HepG2 (cell line): Measurements from ENCODE around the gene ABTB2. TPM values are rescaled to one million over a fixed set of nuclear protein-coding genes. Genes with fewer than 3 reads are reported as not detected.

ENCODE experiments used
- GTF3A ChIP-seq: sonication (generic); formaldehyde crosslinking; conservative IDR thresholded peaks from 2 replicates; pipeline ENCODE4 v1.4.0; 2020; ENCODE audit warnings: mild to moderate bottlenecking, missing genetic modification reagents
- RAD21 ChIP-seq: fragments of 450-650 bp; formaldehyde crosslinking; IDR thresholded peaks from 2 replicates; pipeline ENCODE4 v1.5.0; 2020; ENCODE audit warnings: mild to moderate bottlenecking
- SIN3A ChIP-seq: IDR thresholded peaks from 2 replicates; pipeline ENCODE4 v1.6.1; 2011; ENCODE audit warnings: low read depth, mild to moderate bottlenecking, control low read depth, low read length, borderline replicate concordance
- STAG1 ChIP-seq: sonication (generic); formaldehyde crosslinking; IDR thresholded peaks from 2 replicates; pipeline ENCODE4 v1.4.0; 2020; ENCODE audit warnings: missing genetic modification reagents
- YEATS4 ChIP-seq: sonication (generic); formaldehyde crosslinking; IDR thresholded peaks from 2 replicates; pipeline ENCODE4 v1.4.0; 2020; ENCODE audit warnings: missing genetic modification reagents, borderline replicate concordance
- ZNF180 ChIP-seq: sonication (generic); formaldehyde crosslinking; IDR thresholded peaks from 2 replicates; pipeline ENCODE4 v1.4.0; 2020; ENCODE audit warnings: low read depth, missing genetic modification reagents, borderline replicate concordance
- ZNF234 ChIP-seq: sonication (generic); formaldehyde crosslinking; conservative IDR thresholded peaks from 2 replicates; pipeline ENCODE4 v1.5.1; 2020; ENCODE audit warnings: mild to moderate bottlenecking, missing genetic modification reagents
- ZNF446 ChIP-seq: sonication (generic); formaldehyde crosslinking; IDR thresholded peaks from 2 replicates; pipeline ENCODE4 v1.5.0; 2020; ENCODE audit warnings: mild to moderate bottlenecking, missing genetic modification reagents
- ZNF589 ChIP-seq: sonication (generic); formaldehyde crosslinking; conservative IDR thresholded peaks from 2 replicates; pipeline ENCODE4 v1.8.0; 2022; ENCODE audit warnings: mild to moderate bottlenecking, moderate library complexity, missing genetic modification reagents
- ZSCAN22 ChIP-seq: sonication (generic); formaldehyde crosslinking; IDR thresholded peaks from 2 replicates; pipeline ENCODE4 v1.4.0; 2020; ENCODE audit warnings: mild to moderate bottlenecking, missing genetic modification reagents
- polyA plus RNA-seq, 8 experiments: library from polyadenylated mRNA; depleted of rRNA in 3 of 8; stranded (reverse) in 7 of 8; unstranded in 1 of 8; fragments of >200 nt; fragmentation: Illumina TruSeq in 4 of 8; extraction: Trizol in 4 of 8; gene quantifications; 2 replicates each; pipeline versions ENCODE4 v1.2.1 to v1.2.3, GENCODE V29; 2011 to 2016; ENCODE audit warnings: low read depth in 4 of 8, missing spikeins in 1 of 8, mixed read lengths in 1 of 8; ENCODE audit not compliant: insufficient read depth in 1 of 8
- total RNA-seq, 5 experiments: library from RNA; depleted of rRNA; stranded (reverse); fragments of >200 nt; fragmentation: Illumina TruSeq; extraction: Trizol; gene quantifications; 2 replicates each; pipeline ENCODE4 v1.2.3, GENCODE V29; 2016; ENCODE audit warnings: low read depth in 1 of 5
- TF ChIP-seq, protein P1 (sequence below): sonication (generic); formaldehyde crosslinking; IDR thresholded peaks from 2 replicates; pipeline ENCODE4 v1.4.0; 2020; ENCODE audit warnings: missing genetic modification reagents, borderline replicate concordance
- TF ChIP-seq, protein P2 (sequence below): sonication (generic); formaldehyde crosslinking; IDR thresholded peaks from 2 replicates; pipeline ENCODE4 v1.4.0; 2020; ENCODE audit warnings: missing genetic modification reagents
- TF ChIP-seq, protein P3 (sequence below), 2 experiments: sonication (generic) in 1 of 2; formaldehyde crosslinking in 1 of 2; IDR thresholded peaks; 2 replicates each; pipeline versions ENCODE4 v1.4.0 to v1.6.1; 2018 to 2020; ENCODE audit warnings: missing genetic modification reagents in 2 of 2, borderline replicate concordance in 1 of 2, low read depth in 1 of 2, mild to moderate bottlenecking in 1 of 2, missing biosample characterization in 1 of 2
- TF ChIP-seq, protein P4 (sequence below): sonication (generic); formaldehyde crosslinking; IDR thresholded peaks from 2 replicates; pipeline ENCODE4 v1.8.1; 2023; ENCODE audit warnings: mild to moderate bottlenecking, moderate library complexity, missing genetic modification reagents
- TF ChIP-seq, protein P5 (sequence below): sonication (generic); formaldehyde crosslinking; IDR thresholded peaks from 2 replicates; pipeline ENCODE4 v1.8.0; 2022; ENCODE audit warnings: mild to moderate bottlenecking, missing genetic modification reagents; ENCODE audit not compliant: insufficient replicate concordance
- TF ChIP-seq, protein P6 (sequence below): sonication (generic); formaldehyde crosslinking; IDR thresholded peaks from 2 replicates; pipeline ENCODE4 v1.4.0; 2020; ENCODE audit warnings: missing genetic modification reagents

ABTB2 gene
- total and polyA plus RNA-seq, 2 of the 13 experiments (the other 11 are each of a cell fraction or from before 2014, with no cell fraction given), result 5.1 to 15.4 TPM

DNA sequence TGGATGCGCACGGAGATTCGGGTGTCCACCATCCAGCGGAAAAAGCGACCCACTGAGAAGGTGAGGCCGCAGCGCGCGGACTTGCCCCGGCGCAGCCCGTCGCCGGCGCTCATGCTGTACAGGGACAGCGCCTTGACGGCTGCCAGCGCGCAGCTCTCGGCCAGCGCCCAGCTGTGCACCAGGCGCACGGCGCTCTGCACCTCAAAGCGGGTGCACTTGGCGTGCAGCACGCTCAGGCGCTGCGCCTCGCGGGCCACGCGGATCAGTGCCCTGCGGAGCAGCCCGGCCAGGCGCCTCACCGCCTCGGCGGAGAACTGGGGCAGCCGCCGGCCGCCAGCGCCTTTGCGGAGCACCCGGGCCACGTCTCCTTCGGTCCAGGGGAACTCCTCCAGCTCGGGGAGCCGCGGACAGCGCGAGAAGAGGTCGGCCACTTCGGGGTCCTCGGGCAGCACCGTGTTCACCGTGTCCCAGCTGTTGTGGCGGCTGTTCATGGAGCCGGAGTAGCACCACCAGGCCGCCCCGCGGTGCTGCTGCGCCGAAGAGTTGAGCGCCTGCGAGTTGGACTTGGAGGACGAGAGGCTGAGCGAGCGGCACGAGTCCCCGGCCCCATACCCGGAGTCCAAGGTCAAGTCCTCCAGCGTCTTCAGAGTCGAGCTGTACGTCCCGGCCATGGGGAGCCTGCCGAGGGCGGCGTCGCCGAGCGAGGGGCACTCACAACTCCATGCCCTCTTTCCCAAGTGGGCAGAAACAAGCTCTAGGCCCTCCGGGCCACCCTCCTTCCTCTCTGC is 703 bp downstream of the ABTB2 start (continued):
- no peak for TF ChIP-seq ZSCAN22 (CRISPR knock-in tag)
- TF ChIP-seq STAG1 (CRISPR knock-in tag), result peak; percentile 4
- TF ChIP-seq ZNF180, result 0 out of 2 replicates have a peak, but pooled peaks have one; percentile 33
- TF ChIP-seq GTF3A (CRISPR knock-in tag), result no peak
- TF ChIP-seq YEATS4 (CRISPR knock-in tag), result no peak
- TF ChIP-seq, protein P1, sequence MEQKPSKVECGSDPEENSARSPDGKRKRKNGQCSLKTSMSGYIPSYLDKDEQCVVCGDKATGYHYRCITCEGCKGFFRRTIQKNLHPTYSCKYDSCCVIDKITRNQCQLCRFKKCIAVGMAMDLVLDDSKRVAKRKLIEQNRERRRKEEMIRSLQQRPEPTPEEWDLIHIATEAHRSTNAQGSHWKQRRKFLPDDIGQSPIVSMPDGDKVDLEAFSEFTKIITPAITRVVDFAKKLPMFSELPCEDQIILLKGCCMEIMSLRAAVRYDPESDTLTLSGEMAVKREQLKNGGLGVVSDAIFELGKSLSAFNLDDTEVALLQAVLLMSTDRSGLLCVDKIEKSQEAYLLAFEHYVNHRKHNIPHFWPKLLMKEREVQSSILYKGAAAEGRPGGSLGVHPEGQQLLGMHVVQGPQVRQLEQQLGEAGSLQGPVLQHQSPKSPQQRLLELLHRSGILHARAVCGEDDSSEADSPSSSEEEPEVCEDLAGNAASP (CRISPR knock-in tag), result no peak
- TF ChIP-seq, protein P2, sequence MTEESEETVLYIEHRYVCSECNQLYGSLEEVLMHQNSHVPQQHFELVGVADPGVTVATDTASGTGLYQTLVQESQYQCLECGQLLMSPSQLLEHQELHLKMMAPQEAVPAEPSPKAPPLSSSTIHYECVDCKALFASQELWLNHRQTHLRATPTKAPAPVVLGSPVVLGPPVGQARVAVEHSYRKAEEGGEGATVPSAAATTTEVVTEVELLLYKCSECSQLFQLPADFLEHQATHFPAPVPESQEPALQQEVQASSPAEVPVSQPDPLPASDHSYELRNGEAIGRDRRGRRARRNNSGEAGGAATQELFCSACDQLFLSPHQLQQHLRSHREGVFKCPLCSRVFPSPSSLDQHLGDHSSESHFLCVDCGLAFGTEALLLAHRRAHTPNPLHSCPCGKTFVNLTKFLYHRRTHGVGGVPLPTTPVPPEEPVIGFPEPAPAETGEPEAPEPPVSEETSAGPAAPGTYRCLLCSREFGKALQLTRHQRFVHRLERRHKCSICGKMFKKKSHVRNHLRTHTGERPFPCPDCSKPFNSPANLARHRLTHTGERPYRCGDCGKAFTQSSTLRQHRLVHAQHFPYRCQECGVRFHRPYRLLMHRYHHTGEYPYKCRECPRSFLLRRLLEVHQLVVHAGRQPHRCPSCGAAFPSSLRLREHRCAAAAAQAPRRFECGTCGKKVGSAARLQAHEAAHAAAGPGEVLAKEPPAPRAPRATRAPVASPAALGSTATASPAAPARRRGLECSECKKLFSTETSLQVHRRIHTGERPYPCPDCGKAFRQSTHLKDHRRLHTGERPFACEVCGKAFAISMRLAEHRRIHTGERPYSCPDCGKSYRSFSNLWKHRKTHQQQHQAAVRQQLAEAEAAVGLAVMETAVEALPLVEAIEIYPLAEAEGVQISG (CRISPR knock-in tag), result peak; percentile 57
- TF ChIP-seq ZNF446, result peak; percentile 77; the same call in 1 of the 2 replicates
- TF ChIP-seq, protein P3, sequence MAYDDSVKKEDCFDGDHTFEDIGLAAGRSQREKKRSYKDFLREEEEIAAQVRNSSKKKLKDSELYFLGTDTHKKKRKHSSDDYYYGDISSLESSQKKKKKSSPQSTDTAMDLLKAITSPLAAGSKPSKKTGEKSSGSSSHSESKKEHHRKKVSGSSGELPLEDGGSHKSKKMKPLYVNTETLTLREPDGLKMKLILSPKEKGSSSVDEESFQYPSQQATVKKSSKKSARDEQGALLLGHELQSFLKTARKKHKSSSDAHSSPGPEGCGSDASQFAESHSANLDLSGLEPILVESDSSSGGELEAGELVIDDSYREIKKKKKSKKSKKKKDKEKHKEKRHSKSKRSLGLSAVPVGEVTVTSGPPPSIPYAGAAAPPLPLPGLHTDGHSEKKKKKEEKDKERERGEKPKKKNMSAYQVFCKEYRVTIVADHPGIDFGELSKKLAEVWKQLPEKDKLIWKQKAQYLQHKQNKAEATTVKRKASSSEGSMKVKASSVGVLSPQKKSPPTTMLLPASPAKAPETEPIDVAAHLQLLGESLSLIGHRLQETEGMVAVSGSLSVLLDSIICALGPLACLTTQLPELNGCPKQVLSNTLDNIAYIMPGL (CRISPR knock-in tag; IDR thresholded peaks at IDR 0.05; ENCODE audit: borderline replicate concordance in 1 of 2, low read depth in 1 of 2), result peak in 1 of 2 experiments; percentile 74; a peak in 3 of 4 replicates
- TF ChIP-seq ZNF589, result peak; percentile 20; the same call in 1 of the 2 replicates
- TF ChIP-seq, protein P4, sequence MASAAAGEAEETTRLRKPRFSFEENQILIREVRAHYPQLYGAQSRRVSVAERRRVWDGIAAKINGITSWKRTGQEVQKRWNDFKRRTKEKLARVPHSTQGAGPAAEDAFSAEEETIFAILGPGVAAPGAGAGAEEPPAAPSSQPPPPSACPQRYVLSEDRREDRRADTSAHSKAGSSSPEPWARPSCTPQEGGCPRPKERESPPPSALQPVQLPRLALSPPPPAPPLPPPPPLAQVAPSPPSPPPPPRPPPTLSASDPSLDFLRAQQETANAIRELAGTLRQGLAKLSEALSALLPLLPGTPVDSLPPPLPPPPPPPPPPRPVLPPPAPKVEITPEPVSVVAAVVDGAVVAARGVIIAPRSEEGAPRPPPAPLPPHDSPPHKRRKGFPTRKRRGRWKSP (CRISPR knock-in tag), result peak; percentile 100
- TF ChIP-seq ZNF234, result peak; percentile 72; the same call in 1 of the 2 replicates
- TF ChIP-seq, protein P5, sequence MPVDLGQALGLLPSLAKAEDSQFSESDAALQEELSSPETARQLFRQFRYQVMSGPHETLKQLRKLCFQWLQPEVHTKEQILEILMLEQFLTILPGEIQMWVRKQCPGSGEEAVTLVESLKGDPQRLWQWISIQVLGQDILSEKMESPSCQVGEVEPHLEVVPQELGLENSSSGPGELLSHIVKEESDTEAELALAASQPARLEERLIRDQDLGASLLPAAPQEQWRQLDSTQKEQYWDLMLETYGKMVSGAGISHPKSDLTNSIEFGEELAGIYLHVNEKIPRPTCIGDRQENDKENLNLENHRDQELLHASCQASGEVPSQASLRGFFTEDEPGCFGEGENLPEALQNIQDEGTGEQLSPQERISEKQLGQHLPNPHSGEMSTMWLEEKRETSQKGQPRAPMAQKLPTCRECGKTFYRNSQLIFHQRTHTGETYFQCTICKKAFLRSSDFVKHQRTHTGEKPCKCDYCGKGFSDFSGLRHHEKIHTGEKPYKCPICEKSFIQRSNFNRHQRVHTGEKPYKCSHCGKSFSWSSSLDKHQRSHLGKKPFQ (CRISPR knock-in tag), result peak; percentile 15
- TF ChIP-seq SIN3A, result peak; percentile 57; the same call in 1 of the 2 replicates
- TF ChIP-seq RAD21, result peak; percentile 39
- TF ChIP-seq, protein P6, sequence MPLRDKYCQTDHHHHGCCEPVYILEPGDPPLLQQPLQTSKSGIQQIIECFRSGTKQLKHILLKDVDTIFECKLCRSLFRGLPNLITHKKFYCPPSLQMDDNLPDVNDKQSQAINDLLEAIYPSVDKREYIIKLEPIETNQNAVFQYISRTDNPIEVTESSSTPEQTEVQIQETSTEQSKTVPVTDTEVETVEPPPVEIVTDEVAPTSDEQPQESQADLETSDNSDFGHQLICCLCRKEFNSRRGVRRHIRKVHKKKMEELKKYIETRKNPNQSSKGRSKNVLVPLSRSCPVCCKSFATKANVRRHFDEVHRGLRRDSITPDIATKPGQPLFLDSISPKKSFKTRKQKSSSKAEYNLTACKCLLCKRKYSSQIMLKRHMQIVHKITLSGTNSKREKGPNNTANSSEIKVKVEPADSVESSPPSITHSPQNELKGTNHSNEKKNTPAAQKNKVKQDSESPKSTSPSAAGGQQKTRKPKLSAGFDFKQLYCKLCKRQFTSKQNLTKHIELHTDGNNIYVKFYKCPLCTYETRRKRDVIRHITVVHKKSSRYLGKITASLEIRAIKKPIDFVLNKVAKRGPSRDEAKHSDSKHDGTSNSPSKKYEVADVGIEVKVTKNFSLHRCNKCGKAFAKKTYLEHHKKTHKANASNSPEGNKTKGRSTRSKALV, result peak; percentile 97
